ENCODE data around the gene KAT2B.

DNA sequence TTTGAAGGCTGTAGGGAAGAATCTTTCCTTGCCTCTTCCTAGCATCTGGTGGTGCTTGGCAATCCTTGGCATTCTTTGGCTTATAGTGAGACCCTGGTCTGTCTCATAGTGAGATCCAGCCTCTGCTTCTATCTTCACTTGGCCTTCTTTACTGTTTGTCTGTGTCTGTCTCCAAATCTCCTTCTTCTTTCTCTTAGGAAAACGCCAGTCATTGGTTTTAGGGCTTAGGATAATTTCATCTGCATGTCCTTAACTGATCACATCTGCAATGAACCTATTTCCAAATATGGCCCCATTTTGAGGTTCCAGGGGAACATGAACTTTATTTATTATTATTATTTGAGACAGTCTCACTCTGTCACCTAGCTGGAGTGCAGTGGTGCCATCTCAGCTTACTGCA, 25.8 kb downstream of the KAT2B start:
- TF ChIP-seq CTCF (IDR thresholded peaks at IDR 0.05) (no peak), POLR2A (IDR thresholded peaks at IDR 0.05) (no peak)

Measured in thyroid gland (tissue), 4 donors.